H1 (cell line): ENCODE results near the gene ENTREP1. TPM values are rescaled to one million over a fixed set of nuclear protein-coding genes. Genes with fewer than 3 reads are reported as not detected.

Experiments
- CTCF ChIA-PET: fragments of 300-600 bp; sonication (Branson Sonifier 250); formaldehyde crosslinking; loops from one replicate; lab custom pipeline; 2021; ENCODE audit not compliant: partially characterized antibody; lab: Charles Lee
- POLR2A ChIA-PET: fragments of 300-600 bp; sonication (Branson Sonifier 250); formaldehyde crosslinking; loops from one replicate; lab custom pipeline; 2021; ENCODE audit warnings: inconsistent platforms; ENCODE audit not compliant: partially characterized antibody; lab: Charles Lee
- DNase-seq, 2 experiments: peaks; one replicate each; pipeline versions ENCODE4 v3.0.0 to v3.0.0-alpha.2; 2010 to 2022; ENCODE audit warnings: low spot score in 2 of 2, low read depth in 1 of 2, mixed read lengths in 1 of 2
- FAIRE-seq: peaks from 2 replicates; lab custom pipeline; 2011; peaks lifted over from hg19 to GRCh38; lab: Jason Lieb, UNC
- H2AFZ ChIP-seq: 2 replicates; pipeline ENCODE4 v1.8.1; 2012; ENCODE audit warnings: low read length, inconsistent platforms
- H2AK5ac ChIP-seq: 2 replicates; pipeline ENCODE4 v1.6.1; 2013; ENCODE audit warnings: low read depth, low read length
- H2BK120ac ChIP-seq: replicated peaks from 2 replicates; pipeline ENCODE3; 2013; ENCODE audit warnings: low read depth, low read length, inconsistent platforms
- H2BK12ac ChIP-seq: 2 replicates; pipeline ENCODE4 v1.6.1; 2013; ENCODE audit warnings: low read depth, low read length
- H2BK15ac ChIP-seq: 2 replicates; pipeline ENCODE4 v1.6.1; 2013; ENCODE audit warnings: low read length
- H2BK20ac ChIP-seq: 2 replicates; pipeline ENCODE4 v1.6.1; 2013; ENCODE audit warnings: low read length
- H2BK5ac ChIP-seq: 2 replicates; pipeline ENCODE4 v1.6.1; 2013; ENCODE audit warnings: low read depth, low read length
- H3K14ac ChIP-seq: 2 replicates; pipeline ENCODE4 v1.6.1; 2013; ENCODE audit warnings: inconsistent platforms; ENCODE audit not compliant: insufficient read length
- H3K18ac ChIP-seq: 2 replicates; pipeline ENCODE4 v1.6.1; 2013; ENCODE audit warnings: low read length; ENCODE audit errors: extremely low read depth
- H3K23ac ChIP-seq: 2 replicates; pipeline ENCODE4 v1.6.1; 2013; ENCODE audit warnings: inconsistent platforms; ENCODE audit not compliant: insufficient read length
- H3K23me2 ChIP-seq: 2 replicates; pipeline ENCODE4 v1.6.1; 2013; ENCODE audit warnings: low read depth, low read length
- H3K27ac ChIP-seq: 2 replicates; pipeline ENCODE4 v1.6.1; 2011; ENCODE audit warnings: low read depth, low read length, inconsistent platforms
- H3K27me3 ChIP-seq, 4 experiments: replicated peaks in 1 of 4; 1 replicate in 1 of 4; 2 replicates in 3 of 4; pipeline versions ENCODE4 v1.6.1 to v1.8.1; 2011 to 2013; ENCODE audit warnings: low read length in 3 of 4, mild to moderate bottlenecking in 3 of 4, inconsistent platforms in 2 of 4, mixed read lengths in 2 of 4, moderate library complexity in 1 of 4; ENCODE audit not compliant: control insufficient read depth in 3 of 4, insufficient read depth in 3 of 4; ENCODE audit errors: extremely low read depth in 1 of 4
- H3K36me3 ChIP-seq, 4 experiments: 2 replicates each; pipeline versions ENCODE4 v1.6.1 to v1.8.1; 2011 to 2013; ENCODE audit warnings: mild to moderate bottlenecking in 4 of 4, low read length in 3 of 4, moderate library complexity in 2 of 4, control low read depth in 1 of 4, inconsistent platforms in 1 of 4; ENCODE audit not compliant: insufficient read depth in 4 of 4, control insufficient read depth in 2 of 4
- H3K4ac ChIP-seq: replicated peaks from 2 replicates; pipeline ENCODE3; 2013; ENCODE audit warnings: low read length, low read depth, mixed read lengths, inconsistent platforms; ENCODE audit not compliant: insufficient read length
- H3K4me1 ChIP-seq, 4 experiments: replicated peaks in 1 of 4; 1 replicate in 1 of 4; 2 replicates in 3 of 4; pipeline versions ENCODE4 v1.6.1 to v1.8.1; 2011 to 2013; ENCODE audit warnings: low read length in 3 of 4, inconsistent platforms in 2 of 4, mixed read lengths in 1 of 4; ENCODE audit not compliant: insufficient read depth in 4 of 4, control insufficient read depth in 3 of 4
- H3K4me2 ChIP-seq, 2 experiments: 2 replicates each; pipeline versions ENCODE4 v1.6.1 to v1.8.1; 2011 to 2013; ENCODE audit warnings: low read depth in 2 of 2, low read length in 2 of 2, control low read depth in 1 of 2, inconsistent platforms in 1 of 2, mild to moderate bottlenecking in 1 of 2; ENCODE audit not compliant: insufficient read depth in 1 of 2
- H3K4me3 ChIP-seq, 4 experiments: fragments of 200-600, 300-600 bp in 1 of 4; sonication (generic), shearing (Covaris generic), sonication (Bioruptor Twin) in 1 of 4; 2 replicates each; pipeline versions ENCODE4 v1.5.1 to v1.8.1; 2011 to 2016; ENCODE audit warnings: low read length in 4 of 4, low read depth in 3 of 4, control low read depth in 2 of 4, inconsistent platforms in 2 of 4, mild to moderate bottlenecking in 2 of 4, mixed read lengths in 1 of 4, moderate library complexity in 1 of 4; ENCODE audit not compliant: insufficient read depth in 2 of 4; ENCODE audit errors: extremely low read depth in 1 of 4
- H3K56ac ChIP-seq: replicated peaks from 2 replicates; pipeline ENCODE3; 2013; ENCODE audit warnings: low read depth, mild to moderate bottlenecking, mixed read lengths, low read length, inconsistent platforms; ENCODE audit not compliant: insufficient read length
- H3K79me1 ChIP-seq: 2 replicates; pipeline ENCODE4 v1.6.1; 2013; ENCODE audit warnings: low read depth, low read length, control low read depth
- H3K79me2 ChIP-seq, 2 experiments: 2 replicates each; pipeline versions ENCODE4 v1.6.1 to v1.8.1; 2012 to 2013; ENCODE audit warnings: low read length in 2 of 2, mild to moderate bottlenecking in 2 of 2, inconsistent platforms in 1 of 2; ENCODE audit not compliant: insufficient read depth in 2 of 2, control insufficient read depth in 1 of 2
- H3K9ac ChIP-seq, 4 experiments: replicated peaks in 1 of 4; 1 replicate in 1 of 4; 2 replicates in 3 of 4; pipeline versions ENCODE4 v1.6.1 to v1.8.1; 2011 to 2013; ENCODE audit warnings: low read depth in 3 of 4, low read length in 3 of 4, control low read depth in 2 of 4, mild to moderate bottlenecking in 2 of 4, moderate library complexity in 2 of 4, inconsistent platforms in 1 of 4; ENCODE audit errors: extremely low read depth in 1 of 4
- H3K9me3 ChIP-seq, 2 experiments: 2 replicates each; pipeline versions ENCODE4 v1.6.1 to v1.8.1; 2012 to 2013; ENCODE audit warnings: mild to moderate bottlenecking in 2 of 2, moderate library complexity in 2 of 2, control low read depth in 1 of 2, inconsistent platforms in 1 of 2, low read depth in 1 of 2, low read length in 1 of 2, mixed read lengths in 1 of 2; ENCODE audit not compliant: insufficient read depth in 2 of 2
- H4K20me1 ChIP-seq, 2 experiments: replicated peaks in 1 of 2; 2 replicates each; pipeline versions ENCODE3 to v1.8.1; 2011 to 2013; ENCODE audit warnings: inconsistent platforms in 2 of 2, low read length in 2 of 2, mild to moderate bottlenecking in 1 of 2; ENCODE audit not compliant: insufficient read depth in 2 of 2, control insufficient read depth in 1 of 2
- H4K5ac ChIP-seq: 2 replicates; pipeline ENCODE4 v1.6.1; 2013; ENCODE audit warnings: low read length, low read depth, mixed read lengths, inconsistent platforms; ENCODE audit not compliant: insufficient read length
- H4K8ac ChIP-seq: 2 replicates; pipeline ENCODE4 v1.8.0; 2013; ENCODE audit warnings: mild to moderate bottlenecking, moderate library complexity, low read length, inconsistent platforms; ENCODE audit not compliant: insufficient read depth; ENCODE audit errors: extremely low read depth
- H4K91ac ChIP-seq: replicated peaks from 2 replicates; pipeline ENCODE3; 2013; ENCODE audit warnings: low read length, mixed read lengths, inconsistent platforms; ENCODE audit not compliant: insufficient read length
- CBX5 ChIP-seq: fragments of 300-800, 300-1000 bp; sonication (generic); IDR thresholded peaks from 2 replicates; pipeline ENCODE4 v1.7.1; 2016; ENCODE audit warnings: antibody characterized with exemption, low read length, low read depth
- CTBP2 ChIP-seq: IDR thresholded peaks from 2 replicates; pipeline ENCODE4 v1.7.0; 2011; ENCODE audit warnings: borderline replicate concordance, mild to moderate bottlenecking, moderate library complexity, mixed read lengths, low read length; ENCODE audit not compliant: insufficient read depth, insufficient read length
- CTCF ChIP-seq, 3 experiments: IDR thresholded peaks; 1 replicate in 2 of 3; 2 replicates in 1 of 3; pipeline versions ENCODE4 v1.5.1 to v1.6.1; 2011; ENCODE audit warnings: low read length in 3 of 3, mild to moderate bottlenecking in 3 of 3, inconsistent platforms in 2 of 3, low read depth in 1 of 3, moderate library complexity in 1 of 3; ENCODE audit not compliant: insufficient read depth in 1 of 3; ENCODE audit errors: control extremely low read depth in 1 of 3
- HDAC6 ChIP-seq: IDR thresholded peaks from one replicate; pipeline ENCODE4 v1.7.1; 2012; ENCODE audit warnings: low read depth, mild to moderate bottlenecking, inconsistent platforms, low read length, moderate library complexity
- NRF1 ChIP-seq: IDR thresholded peaks from 2 replicates; pipeline ENCODE4 v1.6.1; 2011; ENCODE audit warnings: mild to moderate bottlenecking, low read depth, low read length, improper control_type of control experiment
- RAD21 ChIP-seq, 2 experiments: IDR thresholded peaks in 1 of 2; conservative IDR thresholded peaks in 1 of 2; 2 replicates each; pipeline ENCODE4 v1.6.1; 2011; ENCODE audit warnings: low read depth in 2 of 2, low read length in 2 of 2, improper control_type of control experiment in 1 of 2, inconsistent platforms in 1 of 2, mild to moderate bottlenecking in 1 of 2, moderate library complexity in 1 of 2
- SIRT6 ChIP-seq: IDR thresholded peaks from one replicate; pipeline ENCODE4 v1.7.1; 2012; ENCODE audit warnings: low read length, inconsistent platforms
- SUZ12 ChIP-seq: fragments of 200-600 bp; sonication (generic); IDR thresholded peaks from 2 replicates; pipeline ENCODE4 v1.6.1; 2012; ENCODE audit warnings: mild to moderate bottlenecking, inconsistent platforms, low read length, moderate library complexity, mixed read lengths
- USF2 ChIP-seq: IDR thresholded peaks from 2 replicates; pipeline ENCODE4 v1.6.1; 2011; ENCODE audit warnings: low read length, improper control_type of control experiment
- WGBS, 2 experiments: shearing (Covaris generic) in 1 of 2; methylation state at CpG; one replicate each; pipeline versions ENCODE4 v1.1.6 to v1.1.7; 2013 to 2015; ENCODE audit warnings: low lambda C conversion rate in 2 of 2, mixed read lengths in 2 of 2, inconsistent platforms in 1 of 2, low coverage in 1 of 2, missing lambda C conversion rate in 1 of 2; ENCODE audit not compliant: insufficient replicate concordance in 2 of 2, insufficient coverage in 1 of 2, insufficient read length in 1 of 2; ENCODE audit errors: extremely low coverage in 1 of 2, missing lambda C conversion rate in 1 of 2; 5-methylcytosine and 5-hydroxymethylcytosine counted together
- polyA plus RNA-seq, 7 experiments: library from polyadenylated mRNA; depleted of rRNA in 3 of 7; stranded (reverse) in 5 of 7; unstranded in 2 of 7; fragments of >200 nt in 5 of 7; fragments of 200-250 nt in 2 of 7; gene quantifications; 1 replicate in 5 of 7; 2 replicates in 1 of 7; 4 replicates in 1 of 7; pipeline versions ENCODE4 v1.2.1 to v1.2.3, GENCODE V29; 2011 to 2013; ENCODE audit warnings: missing spikeins in 2 of 7, mixed read lengths in 2 of 7
- total RNA-seq: library from RNA; stranded (reverse); fragmentation: NEBNext Ultra II Directional; extraction: Animal tissue kit (Norgen Biotek cat#: 25700); gene quantifications from 2 replicates; pipeline ENCODE4 v1.2.1, GENCODE V29; 2021

ENTREP1 gene
- total and polyA plus RNA-seq, 2 of the 8 experiments (the other 6 are each of a cell fraction or from before 2014, with no cell fraction given): 15.3 to 25.0 TPM

GRCh38 chr9:69395718-69396117, 70.7 kb downstream of the ENTREP1 start:
- Histone ChIP-seq H2BK5ac (0 out of 2 replicates have a peak overlapping the region, but pooled peaks have one; percentile 26), H3K4me1 (peaks cover 0 to 2% (median 0%) of the 10 kb centered on the region in 4 experiments; a peak in 1 of 7 replicates), H3K27ac (no peak overlapping the region), H3K56ac (no peak overlapping the region), H2BK120ac (no peak overlapping the region), H2BK12ac (no peak overlapping the region; the same call in 1 of the 2 replicates), H3K9me3 (no peaks in the 10 kb centered on the region), H2AK5ac (no peak overlapping the region), H4K91ac (no peak overlapping the region), H3K4ac (no peak overlapping the region), H3K4me2 (no peak overlapping the region), H3K36me3 (peaks cover 0 to 4% (median 2%) of the 10 kb centered on the region in 4 experiments; a peak in 3 of 8 replicates), H3K23me2 (no peaks in the 10 kb centered on the region), H3K14ac (no peak overlapping the region), H3K79me1 (no peaks in the 10 kb centered on the region), H3K9ac (no peak overlapping the region), H2AFZ (no peak overlapping the region), H4K8ac (no peak overlapping the region), H4K5ac (no peak overlapping the region), H3K27me3 (no peaks in the 10 kb centered on the region), H4K20me1 (no peaks in the 10 kb centered on the region), H3K79me2 (no peaks in the 10 kb centered on the region), H2BK20ac (no peak overlapping the region), H3K18ac (no peak overlapping the region), H3K4me3 (no peak overlapping the region), H2BK15ac (no peak overlapping the region), H3K23ac (no peak overlapping the region)
- DNase-seq (no peak), FAIRE-seq (no peak)
- 97% methylated on average over 5 of the region's 5 CpGs; no CpG with 5 or more reads in 1 of the 2 experiments for WGBS, 2 experiments
- CTCF ChIA-PET: interaction anchor here (0.6 to 1.2 kb wide), 2 partner anchors 89 to 135 kb away, joined by 3 read pairs; no protein-coding TSS in a partner anchor
- POLR2A ChIA-PET: no interaction called here
- TF ChIP-seq HDAC6 (no peak), CBX5 (no peak), USF2 (no peak), SIRT6 (no peak), CTBP2 (no peak), RAD21 (IDR thresholded peaks at IDR 0.05 in 1 of 2, conservative IDR thresholded peaks at IDR 0.05 in 1 of 2; ENCODE audit: low read depth in 2 of 2, low read length in 2 of 2) (no peak), SUZ12 (no peak), CTCF (IDR thresholded peaks at IDR 0.05; ENCODE audit: control extremely low read depth in 1 of 3, insufficient read depth in 1 of 3, low read depth in 1 of 3, low read length in 3 of 3) (no peak), NRF1 (no peak)
